SK-N-SH (cell line): ENCODE measurements around the gene SRGAP1.

Experiments used
- CHD2 ChIP-seq: fragments of 150-350 bp; IDR thresholded peaks from 2 replicates; pipeline ENCODE4 v1.6.1; 2018; ENCODE audit warnings: low read length; ENCODE audit not compliant: partially characterized antibody
- CTCF ChIP-seq: fragments of 200-600 bp; sonication (generic); IDR thresholded peaks from 2 replicates; pipeline ENCODE4 v1.6.1; 2017; ENCODE audit warnings: antibody characterized with exemption, mild to moderate bottlenecking, moderate library complexity
- EP300 ChIP-seq, 2 experiments: IDR thresholded peaks; 2 replicates each; pipeline versions ENCODE4 v1.4.0 to v1.6.1; 2012; ENCODE audit warnings: borderline replicate concordance in 1 of 2, low read depth in 1 of 2, low read length in 1 of 2
- FOXM1 ChIP-seq: IDR thresholded peaks from 2 replicates; pipeline ENCODE4 v1.4.0; 2012; ENCODE audit warnings: low read depth, mild to moderate bottlenecking
- NRF1 ChIP-seq: IDR thresholded peaks from 2 replicates; pipeline ENCODE4 v1.6.1; 2012; ENCODE audit warnings: low read depth, mild to moderate bottlenecking, low read length
- RCOR1 ChIP-seq: fragments of 150-350 bp; IDR thresholded peaks from 2 replicates; pipeline ENCODE4 v1.6.1; 2017; ENCODE audit warnings: antibody characterized with exemption, low read length

GRCh38 chr12:64065881-64066451 lies 221.5 kb downstream of the SRGAP1 start:
- no peak for TF ChIP-seq EP300 (IDR thresholded peaks at IDR 0.05; ENCODE audit: borderline replicate concordance in 1 of 2, low read depth in 1 of 2, low read length in 1 of 2)
- TF ChIP-seq CHD2: no peak
- no peak for TF ChIP-seq NRF1
- no peak for TF ChIP-seq CTCF
- no peak for TF ChIP-seq FOXM1
- no peak for TF ChIP-seq RCOR1
